ENCODE results near the gene TPSD1. TPM values are rescaled to one million over a fixed set of nuclear protein-coding genes. Genes with fewer than 3 reads are reported as not detected.
"Not testable (repeated sequence)": the region's sequence is repeated elsewhere in the genome, so short reads cannot be mapped to it uniquely, and the experiment has no call there.

Gene TPSD1
- total and polyA plus RNA-seq, 5 donors, result 0.16 to 0.85 (median 0.26) TPM; not detected in 2

- DNase-seq, result peak in 2 of 3 donors; percentile 33 to 57
- 83% methylated on average over 17 of the region's 17 CpGs for WGBS
- ATAC-seq; H3K4me3 ChIP-seq (ENCODE audit: low read length); H3K27me3 ChIP-seq (ENCODE audit: control insufficient read depth, insufficient read depth); H3K9me3 ChIP-seq (ENCODE audit: control insufficient read depth, low read length); H3K27ac ChIP-seq (ENCODE audit: low read length); H3K4me1 ChIP-seq (ENCODE audit: control insufficient read depth, insufficient read depth, low read length); intact Hi-C loops (cut with DNase I): not testable (repeated sequence)
Measured at GRCh38 chr16:1230471-1231212, 25.2 kb upstream of the TPSD1 start.

- H3K9me3 ChIP-seq (ENCODE audit: control insufficient read depth, low read length); DNase-seq; intact Hi-C loops (cut with DNase I); ATAC-seq; H3K27ac ChIP-seq (ENCODE audit: low read length); H3K4me1 ChIP-seq (ENCODE audit: control insufficient read depth, insufficient read depth, low read length); H3K4me3 ChIP-seq (ENCODE audit: low read length); H3K27me3 ChIP-seq (ENCODE audit: control insufficient read depth, insufficient read depth): not testable (repeated sequence)
- WGBS, result 81% methylated on average over 7 of the region's 7 CpGs
Measured at GRCh38 chr16:1231301-1231700, 24.6 kb upstream of the TPSD1 start.

DNA sequence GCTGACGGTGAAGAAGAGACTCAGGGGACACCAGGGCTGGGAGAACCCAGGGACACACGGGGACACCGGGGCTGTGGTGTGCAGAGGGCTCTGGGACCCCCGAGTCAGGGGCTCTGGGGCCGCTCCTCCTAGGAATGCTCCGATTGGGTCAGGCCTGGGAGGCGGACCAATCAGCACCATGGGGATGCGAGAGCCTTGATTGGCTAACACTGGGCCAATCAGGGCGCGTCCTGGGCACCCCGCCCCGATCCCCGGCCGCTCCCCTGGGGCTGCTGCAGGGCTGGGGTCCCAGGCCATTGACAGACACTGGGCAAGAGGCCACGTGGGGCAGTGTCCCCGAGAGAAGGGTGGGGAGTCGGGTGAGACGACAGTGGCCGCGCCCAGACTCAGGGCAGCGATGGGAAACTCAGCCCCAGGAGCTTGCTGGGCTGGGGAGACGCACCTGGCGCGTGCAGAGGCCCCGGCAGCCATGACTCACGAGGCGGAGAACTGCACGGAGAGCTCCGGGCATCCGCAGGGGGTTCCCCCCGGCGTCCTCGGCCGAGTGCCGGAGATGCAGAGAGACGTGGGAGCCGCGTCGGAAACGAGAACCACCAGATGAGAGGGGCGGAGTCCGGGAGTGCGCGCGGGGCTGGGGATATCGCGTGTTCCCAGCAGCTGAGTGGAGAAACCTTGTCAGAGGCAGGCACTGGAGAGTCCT lies 23.7 kb upstream of the TPSD1 start:
- H3K4me3 ChIP-seq (ENCODE audit: low read length); H3K4me1 ChIP-seq (ENCODE audit: control insufficient read depth, insufficient read depth, low read length); intact Hi-C loops (cut with DNase I); H3K27me3 ChIP-seq (ENCODE audit: control insufficient read depth, insufficient read depth); H3K9me3 ChIP-seq (ENCODE audit: control insufficient read depth, low read length); H3K27ac ChIP-seq (ENCODE audit: low read length); DNase-seq: not testable (repeated sequence)
- ATAC-seq, result peak; percentile 39 to 41
- WGBS, result no CpG with 5 or more reads among the region's 47 CpGs

- DNase-seq; H3K4me3 ChIP-seq (ENCODE audit: low read length); H3K27ac ChIP-seq (ENCODE audit: low read length); H3K9me3 ChIP-seq (ENCODE audit: control insufficient read depth, low read length); H3K27me3 ChIP-seq (ENCODE audit: control insufficient read depth, insufficient read depth); H3K4me1 ChIP-seq (ENCODE audit: control insufficient read depth, insufficient read depth, low read length); intact Hi-C loops (cut with DNase I): not testable (repeated sequence)
- ATAC-seq, result peak; percentile 18 to 42
- WGBS, result no CpG with 5 or more reads among the region's 29 CpGs
Measured at GRCh38 chr16:1236659-1237058, 19.2 kb upstream of the TPSD1 start.

DNA sequence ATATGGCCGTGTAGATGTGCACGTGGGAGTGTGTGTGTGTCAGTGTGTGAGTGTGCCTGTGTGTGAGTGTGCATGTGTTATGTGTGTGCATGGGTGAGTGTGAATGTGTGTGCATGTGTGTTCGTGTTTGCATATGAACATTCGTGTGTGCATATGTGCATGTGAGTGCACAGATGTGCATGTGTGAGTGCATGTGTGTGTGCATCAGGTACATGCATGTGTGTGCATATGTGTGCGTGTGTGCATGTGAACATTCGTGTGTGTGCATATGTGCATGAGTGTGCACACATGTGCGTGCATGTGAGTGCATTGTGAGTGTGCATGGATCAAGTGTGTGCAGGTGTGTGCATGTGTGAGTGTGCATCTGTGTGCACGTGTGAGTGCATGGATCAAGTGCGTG lies 17.9 kb upstream of the TPSD1 start:
- peak in 1 of 3 donors; percentile 43 for DNase-seq
- H3K4me1 ChIP-seq (ENCODE audit: control insufficient read depth, insufficient read depth, low read length), result no peaks in the 10 kb centered on the region
- no peak overlapping the region for H3K27ac ChIP-seq (ENCODE audit: low read length)
- H3K9me3 ChIP-seq (ENCODE audit: control insufficient read depth, low read length), result no peaks in the 10 kb centered on the region
- no peaks in the 10 kb centered on the region for H3K27me3 ChIP-seq (ENCODE audit: control insufficient read depth, insufficient read depth)
- no peak overlapping the region for H3K4me3 ChIP-seq (ENCODE audit: low read length)
- intact Hi-C loops (cut with DNase I), result no loop called here
- WGBS, result 82% methylated on average over 9 of the region's 9 CpGs
- no peak for ATAC-seq

DNA sequence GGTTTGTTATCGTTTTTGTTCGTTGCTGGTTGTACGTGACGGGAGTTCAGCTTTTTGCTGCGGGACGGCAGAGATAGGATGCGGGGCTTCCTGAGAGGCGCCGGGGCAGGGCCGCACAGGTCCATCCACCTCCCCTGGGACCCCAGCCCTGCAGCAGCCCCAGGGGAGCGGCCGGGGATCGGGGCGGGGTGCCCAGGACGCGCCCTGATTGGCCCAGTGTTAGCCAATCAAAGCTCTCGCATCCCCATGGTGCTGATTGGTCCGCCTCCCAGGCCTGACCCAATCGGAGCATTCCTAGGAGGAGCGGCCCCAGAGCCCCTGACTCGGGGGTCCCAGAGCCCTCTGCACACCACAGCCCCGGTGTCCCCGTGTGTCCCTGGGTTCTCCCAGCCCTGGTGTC lies 17.0 kb upstream of the TPSD1 start:
- ATAC-seq; intact Hi-C loops (cut with DNase I); H3K27me3 ChIP-seq (ENCODE audit: control insufficient read depth, insufficient read depth); H3K4me1 ChIP-seq (ENCODE audit: control insufficient read depth, insufficient read depth, low read length); H3K27ac ChIP-seq (ENCODE audit: low read length); H3K9me3 ChIP-seq (ENCODE audit: control insufficient read depth, low read length); H3K4me3 ChIP-seq (ENCODE audit: low read length): not testable (repeated sequence)
- DNase-seq, result peak in 2 of 3 donors; percentile 33 to 36
- 69% methylated on average over 18 of the region's 23 CpGs for WGBS

- peak in 2 of 3 donors; percentile 19 to 38 for DNase-seq
- intact Hi-C loops (cut with DNase I); ATAC-seq: not testable (repeated sequence)
Measured at GRCh38 chr16:1239575-1239974, 16.3 kb upstream of the TPSD1 start.

GRCh38 chr16:1240436-1240835 lies 15.4 kb upstream of the TPSD1 start, which contains the start of gene TPSAB1:
Gene TPSAB1 (plus strand): TSS chr16:1240705. CDS start chr16:1240939, 234 bp downstream.
- H3K27me3 ChIP-seq (ENCODE audit: control insufficient read depth, insufficient read depth); intact Hi-C loops (cut with DNase I); H3K27ac ChIP-seq (ENCODE audit: low read length); ATAC-seq; H3K4me1 ChIP-seq (ENCODE audit: control insufficient read depth, insufficient read depth, low read length); DNase-seq; H3K9me3 ChIP-seq (ENCODE audit: control insufficient read depth, low read length); H3K4me3 ChIP-seq (ENCODE audit: low read length): not testable (repeated sequence)
- WGBS, result 64% methylated on average over 8 of the region's 12 CpGs

More at GRCh38 chr16:1239575-1239974, 16.3 kb upstream of the TPSD1 start:
- H3K9me3 ChIP-seq (ENCODE audit: control insufficient read depth, low read length); H3K4me3 ChIP-seq (ENCODE audit: low read length); H3K27ac ChIP-seq (ENCODE audit: low read length); H3K4me1 ChIP-seq (ENCODE audit: control insufficient read depth, insufficient read depth, low read length); H3K27me3 ChIP-seq (ENCODE audit: control insufficient read depth, insufficient read depth): not testable (repeated sequence)
- 74% methylated on average over 9 of the region's 9 CpGs for WGBS

DNA sequence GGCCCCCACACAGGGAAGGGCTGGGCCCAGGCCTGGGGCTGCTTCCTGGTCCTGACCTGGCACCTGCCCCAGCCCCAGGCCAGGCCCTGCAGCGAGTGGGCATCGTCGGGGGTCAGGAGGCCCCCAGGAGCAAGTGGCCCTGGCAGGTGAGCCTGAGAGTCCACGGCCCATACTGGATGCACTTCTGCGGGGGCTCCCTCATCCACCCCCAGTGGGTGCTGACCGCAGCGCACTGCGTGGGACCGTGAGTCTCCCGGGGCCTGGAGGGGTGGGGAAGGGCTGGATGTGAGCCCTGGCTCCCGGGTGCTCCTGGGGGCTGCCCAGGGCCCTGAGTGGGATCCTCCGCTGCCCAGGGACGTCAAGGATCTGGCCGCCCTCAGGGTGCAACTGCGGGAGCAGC lies 14.8 kb upstream of the TPSD1 start:
- H3K9me3 ChIP-seq (ENCODE audit: control insufficient read depth, low read length); intact Hi-C loops (cut with DNase I); H3K27me3 ChIP-seq (ENCODE audit: control insufficient read depth, insufficient read depth); H3K4me1 ChIP-seq (ENCODE audit: control insufficient read depth, insufficient read depth, low read length); DNase-seq; H3K27ac ChIP-seq (ENCODE audit: low read length); H3K4me3 ChIP-seq (ENCODE audit: low read length): not testable (repeated sequence)
- WGBS, result 79% methylated on average over 11 of the region's 15 CpGs
- ATAC-seq, result peak; percentile 4 to 18

DNA sequence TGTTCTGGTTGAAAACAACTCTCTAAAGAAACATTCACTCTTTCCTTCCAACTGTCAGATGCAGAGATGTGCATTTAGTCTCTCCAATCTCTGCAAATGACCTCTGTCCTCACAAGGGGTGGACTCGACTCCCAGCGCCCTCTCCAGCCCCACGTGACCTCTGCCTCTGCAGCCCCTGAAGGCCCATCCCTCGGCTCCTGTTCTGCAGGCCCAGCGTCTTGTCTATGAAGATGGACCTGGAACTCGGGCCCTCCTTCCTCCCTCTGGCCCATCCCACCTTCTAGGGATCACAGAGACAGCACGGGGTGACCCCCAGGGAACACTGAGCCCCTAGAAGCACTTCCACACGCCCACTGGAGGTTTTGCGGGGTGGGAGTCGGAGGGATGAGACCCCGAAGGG lies 12.5 kb upstream of the TPSD1 start:
- intact Hi-C loops (cut with DNase I); H3K4me3 ChIP-seq (ENCODE audit: low read length); H3K27me3 ChIP-seq (ENCODE audit: control insufficient read depth, insufficient read depth); H3K9me3 ChIP-seq (ENCODE audit: control insufficient read depth, low read length); ATAC-seq; H3K4me1 ChIP-seq (ENCODE audit: control insufficient read depth, insufficient read depth, low read length); H3K27ac ChIP-seq (ENCODE audit: low read length); DNase-seq: not testable (repeated sequence)
- WGBS, result 52% methylated on average over 7 of the region's 11 CpGs
